SU-DHL-6 (cell line): ENCODE measurements around the gene RAB4B.
"Not testable (repeated sequence)": the region's sequence is repeated elsewhere in the genome, so short reads cannot be mapped to it uniquely, and the experiment has no call there.

Source experiments
- CTCF ChIP-seq: fragments of 200-600 bp; sonication (generic); IDR thresholded peaks from one replicate; pipeline ENCODE4 v1.5.1; 2017; ENCODE audit warnings: antibody characterized with exemption, mild to moderate bottlenecking, low read length, moderate library complexity; ENCODE audit not compliant: insufficient read depth, poor library complexity, severe bottlenecking
- EZH2phosphoT487 ChIP-seq: fragments of 200-600 bp; sonication (generic), shearing (Covaris generic); conservative IDR thresholded peaks from 2 replicates; pipeline ENCODE4 v1.6.1; 2018; ENCODE audit warnings: mild to moderate bottlenecking, antibody characterized with exemption, low read length, moderate library complexity, mixed read lengths

GRCh38 chr19:40843653-40844052, 65.6 kb downstream of the RAB4B start:
- not testable (repeated sequence) for TF ChIP-seq CTCF, EZH2phosphoT487
